Suppressor macrophage treated with lipopolysaccharide for 1 hour (primary cell): ENCODE data around the gene PRPH.
A peak's percentile ranks its signal among the peaks of the same experiment; 100 is the strongest.
"Not testable (repeated sequence)": the region's sequence is repeated elsewhere in the genome, so short reads cannot be mapped to it uniquely, and the experiment has no call there.

ENCODE experiments used
- DNase-seq, 3 donors: peaks; one replicate each; pipeline ENCODE4 v3.0.0-alpha.2; 2020 to 2022

Gene PRPH

DNA sequence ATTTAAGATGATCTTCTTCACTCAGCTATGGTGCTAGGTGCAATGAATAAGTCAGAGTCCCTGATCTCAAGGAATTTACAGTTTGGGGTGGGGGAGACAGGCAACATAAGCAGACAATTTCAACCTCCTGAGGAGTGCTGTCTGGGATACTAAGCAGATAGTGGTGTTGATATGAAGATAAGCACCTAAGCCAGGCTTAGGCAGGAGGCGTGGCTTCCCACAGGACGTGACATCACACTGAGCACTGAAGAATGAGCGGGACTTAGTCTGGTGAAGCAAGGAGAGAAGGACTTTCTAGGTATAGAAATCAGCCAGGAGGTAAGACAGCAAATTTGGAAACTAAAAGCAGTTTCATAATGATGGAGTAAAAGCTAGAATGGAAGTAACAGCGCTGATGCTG is 6.8 kb downstream of the PRPH start:
- no peak for DNase-seq

DNA sequence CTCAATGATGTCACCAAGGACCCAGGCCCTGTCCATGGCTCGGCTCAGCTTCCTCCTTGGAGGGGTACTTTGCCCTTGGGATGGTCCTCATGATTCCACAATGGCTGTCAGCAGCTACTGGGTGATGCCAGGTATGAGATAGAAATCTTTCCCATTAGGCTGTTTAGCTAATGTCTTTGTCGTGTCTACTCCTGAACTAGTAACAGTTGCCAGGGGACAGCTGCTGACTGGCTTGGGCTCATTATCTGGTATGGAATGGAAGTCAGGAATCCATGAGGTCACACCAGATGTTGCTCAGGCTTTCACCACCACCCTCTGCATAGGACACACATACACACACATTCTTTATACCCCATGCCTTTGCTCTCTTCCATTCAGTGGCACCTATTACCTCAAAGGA is 9.2 kb downstream of the PRPH start:
- DNase-seq = no peak

DNA sequence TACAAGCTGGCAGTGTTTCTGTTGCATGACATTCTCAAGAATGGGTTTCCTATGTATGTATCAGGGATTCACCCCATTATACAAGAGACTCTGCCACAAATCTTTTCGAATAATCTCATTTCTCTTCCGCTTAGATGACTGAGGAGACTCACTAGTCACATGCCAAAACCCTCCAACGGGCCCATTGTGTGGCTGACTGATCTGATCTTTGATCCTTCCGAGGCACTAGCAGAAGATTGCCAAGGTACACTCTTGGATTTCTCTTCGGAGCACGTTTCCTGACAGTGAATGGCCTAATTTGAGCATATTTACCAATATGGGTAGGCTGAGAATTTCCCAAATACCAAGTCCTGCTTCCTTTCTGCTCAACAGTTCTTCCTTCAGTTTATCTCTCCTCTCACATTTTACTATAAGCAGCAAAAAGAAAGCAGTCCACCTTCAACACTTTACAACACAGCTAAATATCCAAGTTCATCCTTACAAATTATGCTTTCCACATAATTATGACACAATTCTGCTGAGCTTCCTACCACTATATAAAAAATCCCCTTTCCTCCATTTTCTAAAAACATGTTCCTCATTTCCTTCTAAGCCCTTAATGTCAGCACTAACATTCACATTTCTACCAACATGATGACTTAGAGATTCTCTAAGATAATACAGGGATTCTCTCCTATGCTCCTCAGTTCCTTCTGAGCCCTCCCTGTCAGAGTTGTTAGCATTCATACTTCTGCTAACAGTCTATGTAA is 11.0 kb downstream of the PRPH start:
- peak; percentile 48 to 87 (median 85) for DNase-seq

DNA sequence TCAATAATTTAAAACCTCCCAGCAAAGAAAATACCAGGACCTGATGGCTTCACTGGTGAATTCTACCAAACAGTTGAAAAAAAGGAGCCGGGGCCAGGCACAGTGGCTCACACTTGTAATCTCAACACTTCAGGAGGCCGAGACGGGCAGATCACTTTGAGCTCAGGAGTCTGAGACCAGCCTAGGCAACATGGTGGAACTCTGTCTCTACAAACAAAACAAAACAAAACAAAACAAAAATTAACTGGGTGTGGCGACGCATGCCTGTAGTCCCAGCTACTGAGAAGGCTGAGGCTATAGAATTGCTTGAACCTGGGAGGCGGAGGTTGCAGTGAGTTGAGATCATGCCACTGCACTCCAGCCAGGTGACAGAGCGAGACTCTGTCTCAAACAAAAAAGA is 14.4 kb downstream of the PRPH start:
- no peak for DNase-seq

DNA sequence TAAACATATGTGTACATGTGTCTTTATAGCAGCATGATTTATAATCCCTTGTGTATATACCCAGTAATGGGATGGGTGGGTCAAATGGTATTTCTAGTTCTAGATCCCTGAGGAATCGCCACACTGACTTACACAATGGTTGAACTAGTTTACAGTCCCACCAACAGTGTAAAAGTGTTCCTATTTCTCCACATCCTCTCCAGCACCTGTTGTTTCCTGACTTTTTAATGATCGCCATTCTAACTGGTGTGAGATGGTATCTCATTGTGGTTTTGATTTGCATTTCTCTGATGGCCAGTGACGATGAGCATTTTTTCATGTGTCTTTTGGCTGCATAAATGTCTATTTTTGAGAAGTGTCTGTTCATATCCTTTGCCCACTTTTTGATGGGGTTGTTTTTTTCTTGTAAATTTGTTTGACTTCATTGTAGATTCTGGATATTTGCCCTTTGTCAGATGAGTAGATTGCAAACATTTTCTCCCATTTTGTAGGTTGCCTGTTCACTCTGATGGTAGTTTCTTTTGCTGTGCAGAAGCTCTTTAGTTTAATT is 15.6 kb downstream of the PRPH start:
- DNase-seq = not testable (repeated sequence)

DNA sequence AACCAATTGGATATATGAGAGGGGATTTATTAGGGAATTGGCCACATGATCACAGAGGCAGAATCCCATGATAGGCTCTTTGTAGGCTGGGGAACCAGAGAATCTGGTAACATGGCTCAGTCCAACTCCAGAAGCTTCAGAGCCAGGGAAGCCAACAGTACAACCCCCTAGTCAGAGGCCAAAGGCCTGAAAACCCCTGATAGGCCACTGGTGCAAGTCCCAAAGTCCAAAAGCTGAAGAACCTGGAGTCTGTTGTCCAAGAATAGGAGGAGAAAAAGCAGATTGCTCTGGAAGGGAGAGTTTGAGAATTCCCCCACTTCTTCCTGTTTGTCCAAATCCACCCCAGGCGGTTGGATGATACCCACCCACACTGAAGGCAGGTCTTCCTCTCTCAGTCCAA is 19.9 kb downstream of the PRPH start:
- DNase-seq = peak in 2 of 3 donors; percentile 27 to 36

DNA sequence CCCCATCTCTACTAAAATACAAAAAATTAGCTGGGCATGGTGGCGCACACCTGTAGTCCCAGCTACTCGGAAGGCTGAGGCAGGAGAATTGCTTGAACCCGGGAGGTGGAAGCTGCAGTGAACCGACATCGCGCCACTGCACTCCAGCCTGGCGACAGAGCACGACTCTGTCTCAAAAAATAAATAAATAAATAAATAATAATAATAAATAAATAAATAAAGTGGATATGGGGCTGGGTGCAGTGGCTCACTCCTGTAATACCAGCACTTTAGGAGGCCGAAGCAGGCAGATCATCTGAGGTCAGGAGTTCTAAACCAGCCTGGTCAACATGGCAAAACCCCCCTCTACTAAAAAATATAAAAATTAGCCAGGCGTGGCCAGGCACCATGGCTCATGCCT is 22.2 kb downstream of the PRPH start:
- DNase-seq = not testable (repeated sequence)

DNA sequence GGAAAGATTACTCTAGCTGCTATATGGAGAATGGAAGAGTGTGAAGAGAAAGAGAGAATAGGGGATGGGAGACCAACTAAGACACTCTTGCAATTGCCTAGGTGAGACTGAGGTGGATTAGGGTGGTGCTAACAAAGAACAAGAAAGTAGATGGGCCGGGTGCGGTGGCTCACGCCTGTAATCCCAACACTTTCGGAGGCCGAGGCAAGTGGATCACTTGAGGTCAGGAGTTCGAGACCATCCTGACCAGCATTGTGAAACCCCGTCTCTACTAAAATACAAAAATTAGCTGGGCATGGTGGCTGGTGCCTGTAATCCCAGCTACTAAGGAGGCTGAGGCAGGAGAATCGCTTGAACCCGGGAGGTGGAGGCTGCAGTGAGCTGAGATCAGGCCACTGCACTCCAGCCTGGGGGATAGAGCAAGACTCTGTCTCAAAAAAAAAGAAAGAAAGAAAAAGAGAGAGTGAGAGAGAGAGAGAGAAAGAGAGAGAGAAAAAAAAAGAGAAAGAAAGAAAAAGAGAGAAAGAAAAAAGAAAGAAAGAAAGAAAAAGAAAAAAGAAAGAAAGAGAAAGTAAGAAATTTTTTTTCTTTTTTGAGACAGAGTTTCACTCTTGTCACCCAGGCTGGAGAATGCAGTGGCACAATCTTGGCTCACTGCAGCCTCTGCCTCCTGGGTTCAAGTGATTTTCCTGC is 25.6 kb downstream of the PRPH start:
- not testable (repeated sequence) for DNase-seq

DNA sequence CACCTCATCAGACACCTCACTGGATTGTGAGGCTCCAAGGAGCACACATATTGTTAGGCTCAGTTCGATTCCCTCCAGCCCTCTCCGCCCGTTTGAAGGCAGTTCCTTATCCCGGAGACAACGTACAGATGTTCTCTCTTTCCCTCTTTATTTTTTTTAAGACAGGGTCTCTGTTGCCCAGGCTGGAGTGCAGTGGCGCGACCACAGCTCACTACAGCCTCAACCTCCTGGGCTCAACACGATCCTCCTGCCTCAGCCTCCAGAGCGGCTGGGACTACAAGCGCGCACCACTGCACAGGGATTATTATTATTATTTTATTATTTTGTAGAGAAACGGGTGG is 27.4 kb downstream of the PRPH start:
- DNase-seq = no peak

DNA sequence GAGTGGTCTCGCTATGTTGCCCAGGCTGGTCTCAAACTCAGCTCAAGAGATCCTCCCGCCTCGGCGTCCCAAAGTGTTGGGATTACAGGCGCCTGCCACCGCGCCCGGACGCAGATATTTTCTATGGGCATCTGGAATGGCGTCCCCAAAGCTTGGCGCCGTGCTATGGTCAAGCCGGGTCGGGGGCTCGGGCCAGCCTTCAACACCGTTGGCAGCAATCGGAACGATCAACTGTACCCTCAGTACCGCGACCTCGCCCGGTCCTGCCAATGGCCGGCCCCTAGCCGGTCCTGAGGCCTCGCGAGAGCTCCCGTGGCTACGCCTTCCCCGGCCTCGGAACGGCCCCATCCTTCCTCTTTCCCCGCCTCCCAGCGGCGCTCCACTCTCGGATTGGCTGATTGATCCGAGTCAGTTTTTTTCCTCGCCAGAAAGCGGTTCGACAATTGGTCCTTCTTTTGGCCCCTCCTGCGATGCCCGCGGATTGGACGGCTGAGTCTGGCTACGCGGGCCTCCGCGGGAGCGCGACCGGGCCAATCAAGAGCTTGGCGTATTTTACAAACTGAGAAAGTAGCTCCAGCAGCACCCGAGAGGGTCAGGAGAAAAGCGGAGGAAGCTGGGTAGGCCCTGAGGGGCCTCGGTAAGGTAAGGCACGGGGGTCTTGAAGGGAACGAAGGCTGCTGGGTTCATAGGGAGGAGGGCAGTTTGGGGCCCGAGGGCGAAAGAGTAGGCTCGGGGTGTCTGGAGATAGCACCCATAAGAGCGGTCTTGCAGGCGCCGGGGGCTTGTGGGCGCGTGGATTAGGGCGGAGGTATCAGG is 28.0 kb downstream of the PRPH start, which contains the start of gene TROAP:
TROAP (plus strand) TSS at position 548 of the 816 bp plus-strand sequence. CDS start 354 bp downstream, outside the sequence.
- peak; percentile 99 for DNase-seq

DNA sequence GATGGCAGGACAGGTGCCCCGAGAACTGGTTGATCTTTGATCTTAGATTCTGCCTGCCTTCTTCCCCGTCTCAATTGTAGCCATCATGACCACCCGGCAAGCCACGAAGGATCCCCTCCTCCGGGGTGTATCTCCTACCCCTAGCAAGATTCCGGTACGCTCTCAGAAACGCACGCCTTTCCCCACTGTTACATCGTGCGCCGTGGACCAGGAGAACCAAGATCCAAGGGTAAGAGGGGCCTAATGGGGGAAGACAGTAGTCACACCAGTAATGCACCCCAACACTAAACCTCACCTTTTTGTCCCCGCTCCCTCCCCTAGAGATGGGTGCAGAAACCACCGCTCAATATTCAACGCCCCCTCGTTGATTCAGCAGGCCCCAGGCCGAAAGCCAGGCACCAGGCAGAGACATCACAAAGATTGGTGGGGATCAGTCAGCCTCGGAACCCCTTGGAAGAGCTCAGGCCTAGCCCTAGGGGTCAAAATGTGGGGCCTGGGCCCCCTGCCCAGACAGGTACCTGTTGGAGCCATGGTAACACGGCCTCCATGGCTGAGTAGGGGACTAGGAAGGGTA is 28.7 kb downstream of the PRPH start:
- DNase-seq = no peak

DNA sequence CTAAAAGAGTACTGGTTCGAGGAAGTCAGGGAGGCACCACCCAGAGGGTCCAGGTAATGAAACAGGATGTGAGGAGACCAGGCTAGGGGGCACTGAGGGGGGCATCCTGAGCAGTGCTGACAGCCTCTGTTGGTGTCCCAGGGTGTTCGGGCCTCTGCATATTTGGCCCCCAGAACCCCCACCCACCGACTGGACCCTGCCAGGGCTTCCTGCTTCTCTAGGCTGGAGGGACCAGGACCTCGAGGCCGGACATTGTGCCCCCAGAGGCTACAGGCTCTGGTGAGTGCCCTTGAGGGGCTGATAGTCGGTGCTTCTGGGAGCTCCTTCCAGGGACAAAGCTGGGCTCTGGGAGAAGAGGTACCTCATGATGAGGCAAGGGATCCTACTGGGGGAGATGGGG is 30.7 kb downstream of the PRPH start:
- DNase-seq = no peak

DNA sequence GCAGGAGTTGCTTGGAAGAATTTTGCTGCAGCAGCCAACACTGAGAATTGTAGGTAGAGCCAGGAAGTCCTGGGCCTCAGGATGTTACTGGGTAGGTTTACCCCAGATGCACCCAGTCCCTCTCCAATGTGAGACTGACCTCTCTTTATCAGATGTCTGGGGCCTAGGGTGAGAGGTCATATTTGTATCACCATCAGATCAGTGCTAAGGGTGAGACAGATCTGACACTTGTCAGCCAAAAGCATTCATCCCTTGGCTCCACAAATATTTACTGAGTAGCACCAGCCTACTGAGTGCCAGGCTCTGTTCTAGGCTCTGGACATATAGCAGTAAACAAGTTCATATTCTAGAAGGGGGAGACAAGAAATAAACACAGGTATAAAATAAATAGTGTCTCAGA is 32.4 kb downstream of the PRPH start:
- DNase-seq = no peak

DNA sequence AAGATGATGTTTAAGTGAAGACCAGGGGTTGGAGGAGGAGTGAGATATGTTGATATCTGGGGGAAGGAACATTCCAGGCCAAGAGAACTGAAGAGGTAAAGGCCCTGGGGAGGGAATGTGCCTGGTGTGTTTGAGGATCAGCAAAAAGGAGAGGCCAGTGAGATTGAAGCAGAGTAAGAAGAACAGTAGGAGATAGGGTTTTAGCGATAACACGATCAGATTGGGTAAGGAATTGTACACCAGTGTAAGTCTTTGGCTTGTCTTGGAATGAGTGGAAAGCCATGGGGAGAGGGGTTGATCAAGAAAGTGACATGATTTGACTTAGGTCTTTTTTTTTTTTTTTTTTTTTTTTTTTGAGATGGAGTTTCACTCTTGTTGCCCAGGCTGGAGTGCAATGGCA is 32.9 kb downstream of the PRPH start:
- DNase-seq = no peak

DNA sequence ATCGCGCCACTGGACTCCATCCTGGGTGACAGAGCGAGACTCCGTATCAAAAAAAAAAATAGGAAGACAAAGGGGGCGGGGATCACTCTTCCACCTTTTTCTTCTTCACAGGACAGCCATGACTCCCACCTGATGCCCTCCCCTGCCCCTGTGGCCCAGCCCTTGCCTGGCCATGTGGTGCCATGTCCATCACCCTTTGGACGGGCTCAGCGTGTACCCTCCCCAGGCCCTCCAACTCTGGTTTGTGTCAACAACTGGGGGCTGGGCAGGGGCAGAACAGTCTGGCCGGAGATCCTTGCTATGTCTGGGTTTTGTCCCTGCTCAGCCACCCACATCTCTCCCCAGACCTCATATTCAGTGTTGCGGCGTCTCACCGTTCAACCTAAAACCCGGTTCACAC is 33.9 kb downstream of the PRPH start:
- DNase-seq = no peak

DNA sequence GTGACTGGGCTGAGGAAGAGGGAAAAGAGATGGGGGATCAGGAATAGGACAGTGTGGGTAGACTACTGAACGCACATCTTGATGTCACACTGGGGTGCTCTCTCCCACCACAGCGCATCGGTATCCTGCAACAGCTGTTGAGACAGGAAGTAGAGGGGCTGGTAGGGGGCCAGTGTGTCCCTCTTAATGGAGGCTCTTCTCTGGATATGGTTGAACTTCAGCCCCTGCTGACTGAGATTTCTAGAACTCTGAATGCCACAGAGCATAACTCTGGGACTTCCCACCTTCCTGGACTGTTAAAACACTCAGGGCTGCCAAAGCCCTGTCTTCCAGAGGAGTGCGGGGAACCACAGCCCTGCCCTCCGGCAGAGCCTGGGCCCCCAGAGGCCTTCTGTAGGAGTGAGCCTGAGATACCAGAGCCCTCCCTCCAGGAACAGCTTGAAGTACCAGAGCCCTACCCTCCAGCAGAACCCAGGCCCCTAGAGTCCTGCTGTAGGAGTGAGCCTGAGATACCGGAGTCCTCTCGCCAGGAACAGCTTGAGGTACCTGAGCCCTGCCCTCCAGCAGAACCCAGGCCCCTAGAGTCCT is 35.2 kb downstream of the PRPH start:
- no peak for DNase-seq

DNA sequence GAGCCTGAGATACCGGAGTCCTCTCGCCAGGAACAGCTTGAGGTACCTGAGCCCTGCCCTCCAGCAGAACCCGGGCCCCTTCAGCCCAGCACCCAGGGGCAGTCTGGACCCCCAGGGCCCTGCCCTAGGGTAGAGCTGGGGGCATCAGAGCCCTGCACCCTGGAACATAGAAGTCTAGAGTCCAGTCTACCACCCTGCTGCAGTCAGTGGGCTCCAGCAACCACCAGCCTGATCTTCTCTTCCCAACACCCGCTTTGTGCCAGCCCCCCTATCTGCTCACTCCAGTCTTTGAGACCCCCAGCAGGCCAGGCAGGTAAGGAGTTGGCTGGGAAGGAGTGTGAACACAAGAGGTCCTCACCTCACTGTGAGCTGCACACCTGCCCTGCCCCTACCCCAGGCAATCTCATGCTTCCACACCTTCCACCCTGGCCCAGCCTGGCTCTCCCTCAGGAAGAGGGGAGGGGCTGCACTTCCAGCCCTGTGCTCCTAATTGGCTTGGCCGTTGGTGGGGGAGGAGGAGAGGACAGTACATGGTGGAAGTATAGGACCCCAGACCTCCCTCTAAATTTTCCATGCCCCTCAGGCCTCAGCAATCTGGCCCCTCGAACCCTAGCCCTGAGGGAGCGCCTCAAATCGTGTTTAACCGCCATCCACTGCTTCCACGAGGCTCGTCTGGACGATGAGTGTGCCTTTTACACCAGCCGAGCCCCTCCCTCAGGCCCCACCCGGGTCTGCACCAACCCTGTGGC is 35.9 kb downstream of the PRPH start:
- DNase-seq = no peak

DNA sequence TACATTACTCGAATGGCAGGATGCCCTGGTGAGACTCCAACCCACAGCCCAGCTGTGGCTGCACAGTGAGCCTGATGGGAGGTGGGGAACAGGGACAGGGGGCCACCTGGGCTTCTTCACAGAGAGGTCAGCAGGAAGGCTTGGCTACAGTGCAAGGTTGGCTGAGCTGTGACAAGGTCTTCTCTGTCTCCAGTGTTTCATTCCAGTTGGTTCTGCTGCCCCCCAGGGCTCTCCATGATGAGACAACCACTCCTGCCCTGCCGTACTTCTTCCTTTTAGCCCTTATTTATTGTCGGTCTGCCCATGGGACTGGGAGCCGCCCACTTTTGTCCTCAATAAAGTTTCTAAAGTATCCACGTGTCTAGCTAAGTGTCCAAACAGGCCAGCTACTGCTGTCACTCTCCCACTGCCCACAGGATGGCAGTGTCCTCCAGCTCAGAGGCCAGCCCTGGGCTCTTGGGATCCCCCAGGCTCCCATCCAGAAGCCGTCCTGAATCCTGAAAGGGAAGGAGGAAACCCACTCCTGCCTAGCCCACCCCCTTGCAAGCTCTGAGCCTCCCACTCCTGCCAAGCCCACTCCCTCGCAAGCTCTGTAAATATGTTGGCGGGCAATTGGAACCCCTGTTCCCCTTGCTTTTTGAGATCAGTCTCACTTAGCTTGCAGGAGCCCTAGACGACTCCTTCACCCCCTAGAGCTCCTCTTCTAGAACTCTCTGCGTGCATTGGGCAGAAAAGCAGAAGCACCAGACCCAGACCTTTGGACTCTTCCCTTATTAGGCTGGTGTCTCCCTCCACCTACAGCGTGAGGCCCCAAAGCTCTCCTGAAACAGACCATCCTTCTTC is 36.7 kb downstream of the PRPH start:
- peak; percentile 73 to 75 (median 74) for DNase-seq

DNA sequence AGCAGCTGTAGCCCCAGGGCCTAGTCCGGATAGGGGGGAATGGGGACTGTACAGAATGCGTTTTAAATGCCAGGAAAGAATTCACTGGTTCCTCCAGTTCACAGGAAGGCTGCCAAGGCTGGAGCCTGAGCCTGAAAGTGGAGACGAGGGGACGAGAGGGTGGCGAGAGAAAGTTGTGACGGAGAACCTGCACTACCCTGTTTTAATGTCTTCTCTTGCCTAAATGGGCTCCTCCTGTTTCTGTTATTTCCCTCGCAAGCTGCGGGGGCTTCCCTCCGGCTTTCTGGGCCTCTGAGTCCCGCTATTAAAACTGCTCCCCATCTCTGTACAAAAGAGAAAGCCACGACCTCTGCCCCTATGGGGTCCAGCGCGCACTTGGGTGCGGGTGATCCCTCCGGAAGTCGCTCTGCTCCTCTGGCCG is 37.5 kb downstream of the PRPH start:
- no peak for DNase-seq

DNA sequence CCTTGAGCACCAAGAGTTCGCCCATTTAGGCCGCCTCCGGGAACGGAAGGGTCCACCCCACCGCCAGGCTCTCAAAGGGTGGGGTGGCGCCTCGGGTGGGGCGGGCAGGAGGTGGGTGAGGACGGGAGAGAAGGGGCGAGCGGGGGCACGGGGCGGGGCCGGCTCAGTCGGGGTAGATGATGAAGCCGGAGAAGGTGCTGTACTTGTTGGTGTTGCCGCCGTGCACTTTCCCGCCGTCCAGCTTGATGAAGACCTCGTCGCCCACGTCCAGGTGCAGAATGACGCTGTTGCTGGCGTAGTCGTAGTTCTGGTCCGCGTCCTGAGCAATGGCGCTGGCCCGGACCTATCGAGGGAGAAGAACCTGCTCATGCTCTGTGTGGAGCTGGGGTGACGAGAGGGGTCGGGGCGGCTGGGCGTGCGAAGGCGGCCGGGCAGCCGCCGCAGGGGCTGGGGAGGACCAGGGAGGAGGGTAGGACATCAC is 38.0 kb downstream of the PRPH start:
- no peak for DNase-seq

DNA sequence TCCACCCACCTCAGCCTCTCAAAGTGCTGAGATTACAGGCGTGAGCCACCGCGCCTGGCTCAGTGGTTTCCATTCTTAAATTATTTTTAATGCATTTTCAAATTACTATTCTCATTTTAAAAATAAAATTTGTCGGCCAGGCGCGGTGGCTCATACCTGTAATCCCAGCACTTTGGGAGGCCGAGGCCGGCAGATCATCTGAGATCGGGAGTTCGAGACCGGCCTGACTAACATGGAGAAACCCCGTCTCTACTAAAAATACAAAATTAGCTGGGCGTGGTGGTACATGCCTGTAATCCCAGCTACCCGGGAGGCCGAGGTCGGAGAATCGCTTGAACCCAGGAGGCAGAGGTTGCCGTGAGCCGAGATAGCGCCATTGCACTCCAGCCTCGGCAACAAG is 38.8 kb downstream of the PRPH start:
- not testable (repeated sequence) for DNase-seq
